Measurements from ENCODE around the gene SEL1L2.
"Not testable (repeated sequence)": the region's sequence is repeated elsewhere in the genome, so short reads cannot be mapped to it uniquely, and the experiment has no call there.

The SEL1L2 gene

DNA sequence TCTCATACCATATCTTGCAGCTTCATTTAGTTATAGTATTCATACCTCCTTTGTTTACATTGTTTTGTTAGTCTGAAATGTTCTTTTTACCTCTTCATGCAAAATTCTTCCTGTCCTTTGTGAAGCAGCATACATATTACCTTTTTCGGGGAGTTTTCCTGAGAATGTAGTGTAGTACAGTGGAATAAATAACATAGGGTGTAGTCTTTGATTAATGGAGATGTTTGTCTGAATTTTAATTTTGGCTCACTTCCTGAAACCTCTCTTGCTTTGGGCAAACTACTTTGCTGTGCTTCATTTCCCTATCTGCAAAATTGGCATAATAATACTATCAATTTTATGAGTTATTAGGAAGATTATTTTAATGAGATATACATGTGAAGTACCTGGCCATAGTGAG lies 10.5 kb upstream of the SEL1L2 start:
- TF ChIP-seq, protein P1, sequence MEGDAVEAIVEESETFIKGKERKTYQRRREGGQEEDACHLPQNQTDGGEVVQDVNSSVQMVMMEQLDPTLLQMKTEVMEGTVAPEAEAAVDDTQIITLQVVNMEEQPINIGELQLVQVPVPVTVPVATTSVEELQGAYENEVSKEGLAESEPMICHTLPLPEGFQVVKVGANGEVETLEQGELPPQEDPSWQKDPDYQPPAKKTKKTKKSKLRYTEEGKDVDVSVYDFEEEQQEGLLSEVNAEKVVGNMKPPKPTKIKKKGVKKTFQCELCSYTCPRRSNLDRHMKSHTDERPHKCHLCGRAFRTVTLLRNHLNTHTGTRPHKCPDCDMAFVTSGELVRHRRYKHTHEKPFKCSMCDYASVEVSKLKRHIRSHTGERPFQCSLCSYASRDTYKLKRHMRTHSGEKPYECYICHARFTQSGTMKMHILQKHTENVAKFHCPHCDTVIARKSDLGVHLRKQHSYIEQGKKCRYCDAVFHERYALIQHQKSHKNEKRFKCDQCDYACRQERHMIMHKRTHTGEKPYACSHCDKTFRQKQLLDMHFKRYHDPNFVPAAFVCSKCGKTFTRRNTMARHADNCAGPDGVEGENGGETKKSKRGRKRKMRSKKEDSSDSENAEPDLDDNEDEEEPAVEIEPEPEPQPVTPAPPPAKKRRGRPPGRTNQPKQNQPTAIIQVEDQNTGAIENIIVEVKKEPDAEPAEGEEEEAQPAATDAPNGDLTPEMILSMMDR (IDR thresholded peaks at IDR 0.05; ENCODE audit: insufficient read depth, low read depth, low read length, missing control alignments): no peak
- DNase-seq (ENCODE audit: low read depth): no peak
- no peak overlapping the region for H3K4me3 ChIP-seq (ENCODE audit: low read length)

DNA sequence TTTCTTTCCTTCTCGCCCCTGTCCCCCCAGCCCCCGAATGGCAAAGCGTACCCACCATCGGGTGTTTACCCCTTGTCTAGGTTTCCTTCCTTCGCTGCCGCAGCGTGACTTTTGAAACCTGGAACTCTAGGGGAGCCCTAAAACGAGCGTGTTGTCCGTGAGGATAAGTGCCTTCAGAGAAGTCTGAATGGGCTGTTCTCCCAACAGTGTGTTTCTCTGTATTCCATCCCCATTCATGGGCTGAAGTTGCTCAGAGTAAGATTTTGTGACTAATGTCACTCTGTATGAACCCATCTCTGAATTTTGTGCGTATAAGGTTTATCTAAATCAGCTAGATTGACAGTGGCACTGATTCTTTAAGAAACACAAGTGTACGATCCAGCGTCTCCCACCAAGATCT lies 5.9 kb upstream of the SEL1L2 start:
- peak; percentile 7 for DNase-seq (ENCODE audit: low read depth)
- TF ChIP-seq, protein P1 (IDR thresholded peaks at IDR 0.05; ENCODE audit: insufficient read depth, low read depth, low read length, missing control alignments): no peak
- peak overlapping the region; percentile 67 for H3K4me3 ChIP-seq (ENCODE audit: low read length)

DNA sequence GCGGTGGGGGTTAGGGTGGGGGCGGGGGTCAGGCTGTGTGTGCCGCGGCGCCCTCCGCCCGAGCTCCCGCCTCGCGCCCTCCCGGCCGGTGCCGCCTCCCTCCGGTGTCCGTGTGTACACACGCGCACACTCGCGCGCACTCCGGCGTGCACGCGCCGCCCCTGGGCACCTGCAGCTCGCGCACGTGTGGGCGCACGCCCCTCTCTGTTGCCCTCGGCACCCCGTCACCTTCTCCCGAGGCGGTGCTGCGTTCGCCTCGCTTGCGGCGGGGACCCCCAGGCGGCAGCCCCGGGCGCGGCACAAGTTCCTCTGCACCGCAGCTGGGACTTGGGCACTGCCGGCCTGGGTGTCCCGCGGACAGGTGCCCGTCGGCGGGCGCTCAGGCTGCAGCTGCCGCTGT lies 5.4 kb upstream of the SEL1L2 start:
- TF ChIP-seq, protein P1 (IDR thresholded peaks at IDR 0.05; ENCODE audit: insufficient read depth, low read depth, low read length, missing control alignments): no peak
- H3K4me3 ChIP-seq (ENCODE audit: low read length): peak overlapping the region; percentile 67
- DNase-seq (ENCODE audit: low read depth): peak; percentile 34

DNA sequence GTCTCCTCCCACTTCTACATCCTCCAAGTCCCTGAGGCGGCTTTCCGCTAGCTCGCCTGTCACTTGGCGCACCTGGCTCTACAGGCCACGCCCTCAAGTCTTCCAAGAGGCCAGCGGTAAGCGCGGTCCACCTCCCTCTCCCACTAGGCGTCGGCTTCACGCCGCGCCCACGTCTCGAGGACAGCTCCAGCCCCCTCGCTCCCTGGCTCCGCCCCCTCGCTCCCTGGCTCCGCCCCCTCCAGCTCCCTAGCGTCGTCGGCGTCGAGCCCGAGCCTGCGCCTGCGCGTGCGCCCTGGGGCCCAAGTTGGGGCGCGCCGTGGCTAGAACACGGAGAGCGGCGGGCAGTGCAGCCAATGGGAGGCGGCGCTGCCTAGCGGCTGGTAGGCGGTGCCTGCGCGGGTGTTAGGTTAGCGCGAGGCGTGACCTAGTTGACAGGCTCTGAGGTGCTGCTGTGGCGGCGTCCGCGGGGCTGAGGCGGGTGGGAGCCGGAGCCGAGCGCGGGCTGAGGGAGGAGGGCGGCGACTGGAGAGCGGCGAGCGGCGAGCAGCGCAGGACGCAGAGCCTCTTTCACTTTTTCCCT lies 4.8 kb upstream of the SEL1L2 start, which contains the start of gene MACROD2:
TSS of gene MACROD2 (plus strand) at position 431 of the 580 bp plus-strand sequence.
- peak within 1 kb of the TSS; percentile 67 for H3K4me3 ChIP-seq (ENCODE audit: low read length)
- TF ChIP-seq, protein P1 (IDR thresholded peaks at IDR 0.05; ENCODE audit: insufficient read depth, low read depth, low read length, missing control alignments): no peak
- DNase-seq (ENCODE audit: low read depth): peak; percentile 97

DNA sequence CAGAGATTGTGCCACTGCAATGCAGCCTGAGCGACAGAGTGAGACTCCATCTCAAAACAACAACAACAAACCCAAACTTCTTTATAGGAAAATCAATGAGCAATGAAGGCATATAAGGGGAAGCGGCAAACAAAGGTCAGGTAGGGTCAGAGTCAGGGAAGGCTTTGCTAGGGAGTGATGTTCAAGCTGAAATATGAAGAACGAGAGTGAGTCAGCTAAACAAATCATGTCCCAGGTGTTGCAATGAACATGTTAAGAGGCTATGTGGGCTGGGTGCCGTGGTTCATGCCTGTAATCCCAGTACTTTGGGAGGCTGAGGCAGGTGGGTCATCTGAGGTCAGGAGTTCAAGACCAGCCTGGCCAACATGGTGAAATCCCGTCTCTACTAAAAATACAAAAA lies 1.5 kb upstream of the SEL1L2 start:
- not testable (repeated sequence) for H3K4me3 ChIP-seq (ENCODE audit: low read length)
- peak; percentile 12 for DNase-seq (ENCODE audit: low read depth)

DNA sequence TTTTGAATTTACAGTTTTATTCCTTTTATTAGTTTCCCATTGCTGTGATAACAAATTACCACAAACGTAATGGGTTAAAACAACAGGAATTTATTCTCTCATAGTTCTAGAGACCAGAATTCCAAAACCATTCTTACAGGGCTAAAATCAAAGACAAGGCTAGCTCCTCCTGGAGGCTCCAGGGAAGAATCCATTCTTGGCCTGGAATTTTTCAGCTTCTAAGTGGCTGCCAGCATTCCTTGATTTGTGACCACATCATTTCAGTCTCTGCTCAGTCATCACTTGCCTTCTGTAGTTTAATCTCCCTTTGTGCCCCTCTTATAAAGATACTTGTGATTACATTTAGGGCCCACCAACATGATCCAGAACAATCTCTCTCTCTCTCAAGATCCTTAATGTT lies 897 bp upstream of the SEL1L2 start:
- DNase-seq (ENCODE audit: low read depth): no peak
- TF ChIP-seq, protein P1 (IDR thresholded peaks at IDR 0.05; ENCODE audit: insufficient read depth, low read depth, low read length, missing control alignments): no peak
- H3K4me3 ChIP-seq (ENCODE audit: low read length): no peak overlapping the region

DNA sequence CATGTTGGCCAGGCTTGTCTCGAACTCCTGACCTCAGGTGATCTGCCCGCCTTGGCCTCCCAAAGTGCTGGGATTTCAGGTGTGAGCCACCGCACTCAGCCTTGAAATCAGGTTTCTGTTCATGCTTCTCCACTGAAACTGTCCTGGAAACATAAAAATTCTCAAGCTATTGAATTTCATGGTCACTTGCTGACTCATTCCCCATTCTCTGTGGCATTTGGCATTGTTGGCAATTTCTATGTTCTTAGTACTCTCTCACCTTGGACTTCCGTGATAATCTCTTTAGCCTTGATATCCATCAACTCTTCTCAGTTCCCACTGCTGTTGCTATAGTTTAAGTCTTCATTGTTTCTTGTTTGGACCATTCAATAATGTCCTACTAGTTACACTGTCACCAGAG lies 6.2 kb downstream of the SEL1L2 start:
- TF ChIP-seq, protein P1 (IDR thresholded peaks at IDR 0.05; ENCODE audit: insufficient read depth, low read depth, low read length, missing control alignments): no peak
- no peak overlapping the region for H3K4me3 ChIP-seq (ENCODE audit: low read length)
- DNase-seq (ENCODE audit: low read depth): no peak
